HL-60/S4 treated with retinoic acid at 250 ng/mL for 4 days and 3 days (cell line): ENCODE results near the gene RERG.

Experiments used
- in situ Hi-C: fragments of 300-500 bp; cut with MboI; formaldehyde crosslinking; loops from 2 replicates; pipeline ENCODE4 v1.7.0; 2022; ENCODE audit warnings: low sequenced_read_pairs

Gene RERG

GRCh38 chr12:15193946-15194345 is 27.3 kb downstream of the RERG start:
- in situ Hi-C loops = no loop called here

- in situ Hi-C loops = no loop called here
Observed at GRCh38 chr12:15192720-15193119, 28.5 kb downstream of the RERG start.

GRCh38 chr12:15188127-15188526 is 33.1 kb downstream of the RERG start:
- in situ Hi-C loops = no loop called here

GRCh38 chr12:15186597-15186996 is 34.6 kb downstream of the RERG start:
- in situ Hi-C loops = no loop called here

- in situ Hi-C loops = no loop called here
Observed at GRCh38 chr12:15184484-15184883, 36.7 kb downstream of the RERG start.

GRCh38 chr12:15183821-15184220 is 37.4 kb downstream of the RERG start:
- in situ Hi-C loops = no loop called here

- in situ Hi-C loops = no loop called here
Observed at GRCh38 chr12:15181017-15181683, 40.1 kb downstream of the RERG start.

GRCh38 chr12:15180325-15180724 is 40.9 kb downstream of the RERG start:
- in situ Hi-C loops = no loop called here

- in situ Hi-C loops = no loop called here
Observed at GRCh38 chr12:15179672-15180071, 41.5 kb downstream of the RERG start.

- in situ Hi-C loops = no loop called here
Observed at GRCh38 chr12:15173142-15173541, 48.1 kb downstream of the RERG start.

GRCh38 chr12:15172060-15172822 is 49.0 kb downstream of the RERG start:
- in situ Hi-C loops = no loop called here

- in situ Hi-C loops = no loop called here
Observed at GRCh38 chr12:15171012-15171655, 50.1 kb downstream of the RERG start.

GRCh38 chr12:15168026-15168678 is 53.1 kb downstream of the RERG start:
- in situ Hi-C loops = no loop called here

- in situ Hi-C loops = no loop called here
Observed at GRCh38 chr12:15165012-15165659, 56.1 kb downstream of the RERG start.

- in situ Hi-C loops = no loop called here
Observed at GRCh38 chr12:15163030-15163976, 57.9 kb downstream of the RERG start.

GRCh38 chr12:15158083-15158482 is 63.1 kb downstream of the RERG start:
- in situ Hi-C loops = no loop called here

- in situ Hi-C loops = no loop called here
Observed at GRCh38 chr12:15157269-15157671, 63.9 kb downstream of the RERG start.

- in situ Hi-C loops = no loop called here
Observed at GRCh38 chr12:15155271-15155670, 65.9 kb downstream of the RERG start.

GRCh38 chr12:15154103-15154502 is 67.1 kb downstream of the RERG start:
- in situ Hi-C loops = no loop called here

GRCh38 chr12:15152868-15153267 is 68.3 kb downstream of the RERG start:
- in situ Hi-C loops = no loop called here
